ENCODE measurements around the gene CFAP97D2.

- TF ChIP-seq CSRNP3 (CRISPR knock-in tag; IDR thresholded peaks at IDR 0.05) (no peak), SNAI2 (CRISPR knock-in tag; IDR thresholded peaks at IDR 0.05) (no peak), ZNF70 (CRISPR knock-in tag; IDR thresholded peaks at IDR 0.05) (no peak)
- TF ChIP-seq, protein P1, sequence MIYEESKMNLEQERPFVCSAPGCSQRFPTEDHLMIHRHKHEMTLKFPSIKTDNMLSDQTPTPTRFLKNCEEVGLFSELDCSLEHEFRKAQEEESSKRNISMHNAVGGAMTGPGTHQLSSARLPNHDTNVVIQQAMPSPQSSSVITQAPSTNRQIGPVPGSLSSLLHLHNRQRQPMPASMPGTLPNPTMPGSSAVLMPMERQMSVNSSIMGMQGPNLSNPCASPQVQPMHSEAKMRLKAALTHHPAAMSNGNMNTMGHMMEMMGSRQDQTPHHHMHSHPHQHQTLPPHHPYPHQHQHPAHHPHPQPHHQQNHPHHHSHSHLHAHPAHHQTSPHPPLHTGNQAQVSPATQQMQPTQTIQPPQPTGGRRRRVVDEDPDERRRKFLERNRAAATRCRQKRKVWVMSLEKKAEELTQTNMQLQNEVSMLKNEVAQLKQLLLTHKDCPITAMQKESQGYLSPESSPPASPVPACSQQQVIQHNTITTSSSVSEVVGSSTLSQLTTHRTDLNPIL (CRISPR knock-in tag; IDR thresholded peaks at IDR 0.05; ENCODE audit: low read depth), result no peak
These were observed 14.2 kb upstream of the CFAP97D2 start for GRCh38 chr13:114164681-114165429.
